ENCODE results near the gene RASSF3.

Gene RASSF3

GRCh38 chr12:64569923-64570691 lies 40.2 kb upstream of the RASSF3 start:
- no peaks in the 10 kb centered on the region for H3K27me3 ChIP-seq (ENCODE audit: insufficient read depth, low read length, poor library complexity, severe bottlenecking)
- no peak overlapping the region for H3K4me3 ChIP-seq (ENCODE audit: low read length, poor library complexity, severe bottlenecking)
- peaks cover 9% of the 10 kb centered on the region; the same call in 1 of the 2 replicates for H3K9me3 ChIP-seq (ENCODE audit: insufficient read depth, low read depth, low read length)
- no peaks in the 10 kb centered on the region for H4K20me1 ChIP-seq (ENCODE audit: insufficient read depth, low read length, poor library complexity, severe bottlenecking)
- H3K4me2 ChIP-seq (ENCODE audit: low read depth, low read length, poor library complexity, severe bottlenecking) = no peak overlapping the region
- peaks cover 6% of the 10 kb centered on the region for H3K4me1 ChIP-seq (ENCODE audit: insufficient read depth, low read length, poor library complexity, severe bottlenecking)
- no peak for TF ChIP-seq EZH2phosphoT487 (IDR thresholded peaks at IDR 0.05; ENCODE audit: borderline replicate concordance)
- no peak for TF ChIP-seq CTCF (conservative IDR thresholded peaks at IDR 0.05; ENCODE audit: low read length)
- no peak overlapping the region for H2AFZ ChIP-seq (ENCODE audit: low read length)
- no peaks in the 10 kb centered on the region for H3K79me2 ChIP-seq (ENCODE audit: insufficient read depth, low read length)
- no peak overlapping the region for H3K9ac ChIP-seq (ENCODE audit: low read depth, low read length, poor library complexity, severe bottlenecking)
- H3K36me3 ChIP-seq (ENCODE audit: insufficient read depth, low read length) = no peaks in the 10 kb centered on the region
- no peaks in the 10 kb centered on the region for H3F3A ChIP-seq (ENCODE audit: low read depth)
- no peaks in the 10 kb centered on the region for H3K9me2 ChIP-seq (replicated peaks; ENCODE audit: low read depth, low read length)

DNA sequence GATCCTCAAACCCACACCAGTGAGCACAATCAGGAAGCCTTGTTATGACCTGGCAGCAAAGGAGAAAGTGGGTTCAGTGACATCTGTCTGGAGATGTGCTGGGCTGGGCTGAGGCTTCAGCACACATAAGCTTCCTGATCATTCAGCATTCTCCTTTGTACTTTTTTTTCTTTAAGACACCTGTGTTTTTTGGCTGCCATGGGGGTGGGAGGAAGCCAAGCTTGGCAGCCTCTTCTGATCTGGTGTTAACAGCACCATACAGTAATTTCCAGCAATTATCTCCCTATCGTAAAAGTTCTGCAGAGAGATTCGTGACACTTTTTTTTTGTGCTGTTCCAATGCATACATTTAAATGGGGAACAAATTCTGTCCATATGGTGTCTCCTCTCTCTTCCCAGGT lies 38.9 kb upstream of the RASSF3 start:
- H4K20me1 ChIP-seq (ENCODE audit: insufficient read depth, low read length, poor library complexity, severe bottlenecking) = no peaks in the 10 kb centered on the region
- no peaks in the 10 kb centered on the region for H3K79me2 ChIP-seq (ENCODE audit: insufficient read depth, low read length)
- no peaks in the 10 kb centered on the region for H3F3A ChIP-seq (ENCODE audit: low read depth)
- no peak overlapping the region for H2AFZ ChIP-seq (ENCODE audit: low read length)
- no peaks in the 10 kb centered on the region for H3K27me3 ChIP-seq (ENCODE audit: insufficient read depth, low read length, poor library complexity, severe bottlenecking)
- peaks cover 9% of the 10 kb centered on the region; the same call in 1 of the 2 replicates for H3K9me3 ChIP-seq (ENCODE audit: insufficient read depth, low read depth, low read length)
- H3K36me3 ChIP-seq (ENCODE audit: insufficient read depth, low read length) = no peaks in the 10 kb centered on the region
- TF ChIP-seq EZH2phosphoT487 (IDR thresholded peaks at IDR 0.05; ENCODE audit: borderline replicate concordance) (no peak), CTCF (conservative IDR thresholded peaks at IDR 0.05; ENCODE audit: low read length) (no peak)
- H3K4me3 ChIP-seq (ENCODE audit: low read length, poor library complexity, severe bottlenecking) = no peak overlapping the region
- H3K4me2 ChIP-seq (ENCODE audit: low read depth, low read length, poor library complexity, severe bottlenecking) = no peak overlapping the region
- no peak overlapping the region for H3K9ac ChIP-seq (ENCODE audit: low read depth, low read length, poor library complexity, severe bottlenecking)
- H3K4me1 ChIP-seq (ENCODE audit: insufficient read depth, low read length, poor library complexity, severe bottlenecking) = peaks cover 6% of the 10 kb centered on the region
- no peaks in the 10 kb centered on the region for H3K9me2 ChIP-seq (replicated peaks; ENCODE audit: low read depth, low read length)

GRCh38 chr12:64572241-64572640 lies 38.1 kb upstream of the RASSF3 start:
- H3F3A ChIP-seq (ENCODE audit: low read depth) = no peaks in the 10 kb centered on the region
- no peaks in the 10 kb centered on the region for H3K27me3 ChIP-seq (ENCODE audit: insufficient read depth, low read length, poor library complexity, severe bottlenecking)
- H3K4me1 ChIP-seq (ENCODE audit: insufficient read depth, low read length, poor library complexity, severe bottlenecking) = peaks cover 6% of the 10 kb centered on the region
- no peaks in the 10 kb centered on the region for H3K9me2 ChIP-seq (replicated peaks; ENCODE audit: low read depth, low read length)
- no peak overlapping the region for H3K4me3 ChIP-seq (ENCODE audit: low read length, poor library complexity, severe bottlenecking)
- no peak overlapping the region for H3K9ac ChIP-seq (ENCODE audit: low read depth, low read length, poor library complexity, severe bottlenecking)
- H3K79me2 ChIP-seq (ENCODE audit: insufficient read depth, low read length) = no peaks in the 10 kb centered on the region
- no peak overlapping the region for H2AFZ ChIP-seq (ENCODE audit: low read length)
- H3K4me2 ChIP-seq (ENCODE audit: low read depth, low read length, poor library complexity, severe bottlenecking) = no peak overlapping the region
- peaks cover 9% of the 10 kb centered on the region; the same call in 1 of the 2 replicates for H3K9me3 ChIP-seq (ENCODE audit: insufficient read depth, low read depth, low read length)
- TF ChIP-seq EZH2phosphoT487 (IDR thresholded peaks at IDR 0.05; ENCODE audit: borderline replicate concordance) = no peak
- TF ChIP-seq CTCF (conservative IDR thresholded peaks at IDR 0.05; ENCODE audit: low read length) = no peak
- H3K36me3 ChIP-seq (ENCODE audit: insufficient read depth, low read length) = no peaks in the 10 kb centered on the region
- no peaks in the 10 kb centered on the region for H4K20me1 ChIP-seq (ENCODE audit: insufficient read depth, low read length, poor library complexity, severe bottlenecking)
